SU-DHL-6 (cell line): ENCODE measurements around the gene DBI.

Experiments used
- H2AFZ ChIP-seq: fragments of 200-600 bp; sonication (generic); 2 replicates; pipeline ENCODE4 v1.6.1; 2014; ENCODE audit warnings: low read depth, mild to moderate bottlenecking, moderate library complexity, mixed read lengths, antibody characterized with exemption, low read length; ENCODE audit not compliant: severe bottlenecking
- H3F3A ChIP-seq: fragments of 200-600 bp; shearing (Covaris generic); 2 replicates; pipeline ENCODE4 v1.6.0; 2016; ENCODE audit warnings: antibody characterized with exemption, mild to moderate bottlenecking; ENCODE audit not compliant: insufficient read depth
- H3K27ac ChIP-seq: fragments of 200-600 bp; sonication (generic); 2 replicates; pipeline ENCODE4 v1.5.1; 2016; ENCODE audit warnings: low read depth, mild to moderate bottlenecking, low read length, moderate library complexity, mixed read lengths
- H3K27me3 ChIP-seq: fragments of 200-600 bp; sonication (generic), shearing (Covaris generic); 2 replicates; pipeline ENCODE4 v1.6.0; 2014; ENCODE audit warnings: mild to moderate bottlenecking, low read length
- H3K36me3 ChIP-seq: fragments of 200-600 bp; sonication (generic); 2 replicates; pipeline ENCODE4 v1.6.1; 2014; ENCODE audit warnings: mild to moderate bottlenecking, low read length, mixed read lengths
- H3K4me2 ChIP-seq: fragments of 300-600, 200-600 bp; shearing (Covaris generic), sonication (generic); 2 replicates; pipeline ENCODE4 v1.6.0; 2014; ENCODE audit warnings: low read length, low read depth, mild to moderate bottlenecking; ENCODE audit not compliant: poor library complexity, severe bottlenecking
- H3K4me3 ChIP-seq: fragments of 200-600 bp; sonication (generic); 2 replicates; pipeline ENCODE4 v1.5.1; 2014; ENCODE audit warnings: antibody characterized with exemption, low read length, mild to moderate bottlenecking, mixed read lengths; ENCODE audit not compliant: insufficient read depth, poor library complexity, severe bottlenecking
- H3K79me2 ChIP-seq: fragments of 200-600 bp; sonication (generic); 2 replicates; pipeline ENCODE4 v1.6.1; 2014; ENCODE audit warnings: mild to moderate bottlenecking, low read length, moderate library complexity; ENCODE audit not compliant: insufficient read depth
- H3K9ac ChIP-seq: fragments of 200-600 bp; sonication (generic); 2 replicates; pipeline ENCODE4 v1.7.0; 2014; ENCODE audit warnings: mild to moderate bottlenecking, low read length
- H3K9me2 ChIP-seq: fragments of 200-600 bp; sonication (generic); replicated peaks from 2 replicates; pipeline ENCODE4 v1.6.1; 2014; ENCODE audit warnings: low read length; ENCODE audit not compliant: insufficient read depth
- H3K9me3 ChIP-seq: fragments of 200-600 bp; sonication (generic); 2 replicates; pipeline ENCODE4 v1.6.1; 2014; ENCODE audit warnings: low read length, mixed read lengths; ENCODE audit not compliant: insufficient read depth
- H4K20me1 ChIP-seq: fragments of 200-600 bp; sonication (generic); 2 replicates; pipeline ENCODE4 v1.6.1; 2014; ENCODE audit warnings: low read depth, mild to moderate bottlenecking, antibody characterized with exemption, low read length, moderate library complexity, mixed read lengths
- CTCF ChIP-seq: fragments of 200-600 bp; sonication (generic); IDR thresholded peaks from one replicate; pipeline ENCODE4 v1.5.1; 2017; ENCODE audit warnings: antibody characterized with exemption, mild to moderate bottlenecking, low read length, moderate library complexity; ENCODE audit not compliant: insufficient read depth, poor library complexity, severe bottlenecking
- EZH2phosphoT487 ChIP-seq: fragments of 200-600 bp; sonication (generic), shearing (Covaris generic); conservative IDR thresholded peaks from 2 replicates; pipeline ENCODE4 v1.6.1; 2018; ENCODE audit warnings: mild to moderate bottlenecking, antibody characterized with exemption, low read length, moderate library complexity, mixed read lengths

The DBI gene

GRCh38 chr2:119376810-119377209, 10.0 kb downstream of the DBI start:
- TF ChIP-seq EZH2phosphoT487 (no peak), CTCF (no peak)

GRCh38 chr2:119377294-119377992, 10.7 kb downstream of the DBI start:
- no peak for TF ChIP-seq EZH2phosphoT487
- TF ChIP-seq CTCF, result no peak
- H3K4me3 ChIP-seq, result no peak overlapping the region
- H3K36me3 ChIP-seq, result peaks cover 9% of the 10 kb centered on the region; the same call in 1 of the 2 replicates
- no peaks in the 10 kb centered on the region for H4K20me1 ChIP-seq
- no peaks in the 10 kb centered on the region for H3K27me3 ChIP-seq
- no peak overlapping the region for H3K4me2 ChIP-seq
- no peak overlapping the region for H3K27ac ChIP-seq
- H3K9ac ChIP-seq, result no peak overlapping the region
- no peaks in the 10 kb centered on the region for H3K9me2 ChIP-seq
- no peak overlapping the region for H2AFZ ChIP-seq
- H3F3A ChIP-seq, result 0 out of 2 replicates have a peak, but pooled peaks cover 5% of the 10 kb centered on the region
- H3K79me2 ChIP-seq, result no peaks in the 10 kb centered on the region
- no peaks in the 10 kb centered on the region for H3K9me3 ChIP-seq

More at GRCh38 chr2:119376810-119377209, 10.0 kb downstream of the DBI start:
- Histone ChIP-seq H3K79me2 (no peaks in the 10 kb centered on the region), H3K36me3 (peaks cover 16% of the 10 kb centered on the region; the same call in 1 of the 2 replicates), H2AFZ (no peak overlapping the region), H3K27ac (no peak overlapping the region), H3K27me3 (no peaks in the 10 kb centered on the region), H3K4me2 (no peak overlapping the region), H3K9ac (no peak overlapping the region), H3F3A (0 out of 2 replicates have a peak, but pooled peaks cover 6% of the 10 kb centered on the region), H4K20me1 (no peaks in the 10 kb centered on the region), H3K4me3 (no peak overlapping the region), H3K9me2 (no peaks in the 10 kb centered on the region), H3K9me3 (no peaks in the 10 kb centered on the region)

- Histone ChIP-seq H3K27ac (no peak overlapping the region), H4K20me1 (no peaks in the 10 kb centered on the region), H3K36me3 (peaks cover 4% of the 10 kb centered on the region; the same call in 1 of the 2 replicates), H3K9me3 (no peaks in the 10 kb centered on the region), H3K27me3 (no peaks in the 10 kb centered on the region), H3F3A (no peaks in the 10 kb centered on the region), H2AFZ (no peak overlapping the region), H3K9ac (no peak overlapping the region), H3K79me2 (no peaks in the 10 kb centered on the region), H3K4me2 (no peak overlapping the region), H3K4me3 (no peak overlapping the region), H3K9me2 (no peaks in the 10 kb centered on the region)
- TF ChIP-seq EZH2phosphoT487, result no peak
- no peak for TF ChIP-seq CTCF
Observed at GRCh38 chr2:119377993-119378345, 11.2 kb downstream of the DBI start.
